ENCODE results near the gene UTP4.

GRCh38 chr16:69115837-69116236, 16.6 kb upstream of the UTP4 start:
- TF ChIP-seq CTCF (IDR thresholded peaks at IDR 0.05; ENCODE audit: low read depth, low read length) (no peak), EZH2phosphoT487 (IDR thresholded peaks at IDR 0.05; ENCODE audit: low read depth) (no peak)
